Activated CD8-positive, alpha-beta memory T cell treated with anti-CD3 and anti-CD28 coated beads for 1 hour (primary cell): ENCODE data around the gene CMTM7.

ENCODE experiments used
- DNase-seq, 2 donors: peaks; one replicate each; pipeline ENCODE4 v3.0.0-alpha.2; 2020; ENCODE audit warnings: low read depth in 1 of 2; ENCODE audit errors: extremely low read depth in 1 of 2

The CMTM7 gene

DNA sequence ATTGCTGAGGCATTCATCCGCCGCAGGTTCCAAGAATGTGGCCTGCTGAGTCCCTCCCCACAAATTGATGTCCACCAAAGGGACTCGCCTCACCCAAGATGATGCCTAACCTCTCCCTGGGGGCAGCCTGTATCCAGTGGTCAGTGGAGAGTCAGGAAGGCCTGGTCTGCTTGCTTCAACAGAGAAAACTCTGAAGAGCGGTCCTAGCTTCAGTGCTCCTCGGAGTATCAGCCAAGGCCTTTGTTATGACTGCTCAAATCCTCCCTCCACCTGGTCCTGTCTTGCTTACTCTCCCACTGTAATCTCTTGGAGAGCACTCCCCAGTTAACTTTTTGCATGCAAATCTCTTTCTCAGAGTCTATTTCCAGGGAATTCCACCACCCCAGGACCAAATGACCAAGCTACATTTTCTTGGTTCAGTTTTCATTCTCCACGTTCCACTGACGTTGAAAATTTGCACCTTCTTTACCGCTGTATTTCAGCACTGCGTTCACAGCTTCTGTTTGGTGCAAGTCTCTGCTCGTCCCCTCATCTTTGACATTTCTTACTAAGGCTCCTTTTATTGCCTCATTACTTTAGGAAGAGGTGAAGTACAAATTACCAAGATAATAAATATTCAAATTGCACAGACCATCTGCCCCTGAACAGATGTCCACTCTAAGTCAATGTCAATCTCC is 22.3 kb downstream of the CMTM7 start:
- no peak for DNase-seq

- DNase-seq, result no peak
Measured at GRCh38 chr3:32414522-32415202, 23.0 kb downstream of the CMTM7 start.

DNA sequence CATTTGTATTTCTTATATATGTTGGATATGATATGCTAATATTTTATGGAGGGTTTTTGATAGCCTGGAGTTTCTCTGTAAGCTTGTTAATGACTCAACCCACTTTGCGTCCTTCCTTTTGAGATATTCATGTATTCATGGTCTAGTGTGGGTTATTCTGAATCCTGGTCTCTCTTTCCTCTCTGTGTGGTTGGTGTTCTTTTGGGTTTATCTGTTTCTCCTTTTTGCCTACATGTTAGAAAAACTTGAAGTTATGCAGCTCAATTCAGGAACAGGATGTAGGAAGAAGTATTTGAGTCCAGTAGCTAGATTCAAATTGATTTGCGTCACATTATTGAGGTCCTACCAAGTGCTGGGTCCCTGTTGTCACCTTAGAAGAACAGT is 28.1 kb downstream of the CMTM7 start:
- DNase-seq, result no peak

DNA sequence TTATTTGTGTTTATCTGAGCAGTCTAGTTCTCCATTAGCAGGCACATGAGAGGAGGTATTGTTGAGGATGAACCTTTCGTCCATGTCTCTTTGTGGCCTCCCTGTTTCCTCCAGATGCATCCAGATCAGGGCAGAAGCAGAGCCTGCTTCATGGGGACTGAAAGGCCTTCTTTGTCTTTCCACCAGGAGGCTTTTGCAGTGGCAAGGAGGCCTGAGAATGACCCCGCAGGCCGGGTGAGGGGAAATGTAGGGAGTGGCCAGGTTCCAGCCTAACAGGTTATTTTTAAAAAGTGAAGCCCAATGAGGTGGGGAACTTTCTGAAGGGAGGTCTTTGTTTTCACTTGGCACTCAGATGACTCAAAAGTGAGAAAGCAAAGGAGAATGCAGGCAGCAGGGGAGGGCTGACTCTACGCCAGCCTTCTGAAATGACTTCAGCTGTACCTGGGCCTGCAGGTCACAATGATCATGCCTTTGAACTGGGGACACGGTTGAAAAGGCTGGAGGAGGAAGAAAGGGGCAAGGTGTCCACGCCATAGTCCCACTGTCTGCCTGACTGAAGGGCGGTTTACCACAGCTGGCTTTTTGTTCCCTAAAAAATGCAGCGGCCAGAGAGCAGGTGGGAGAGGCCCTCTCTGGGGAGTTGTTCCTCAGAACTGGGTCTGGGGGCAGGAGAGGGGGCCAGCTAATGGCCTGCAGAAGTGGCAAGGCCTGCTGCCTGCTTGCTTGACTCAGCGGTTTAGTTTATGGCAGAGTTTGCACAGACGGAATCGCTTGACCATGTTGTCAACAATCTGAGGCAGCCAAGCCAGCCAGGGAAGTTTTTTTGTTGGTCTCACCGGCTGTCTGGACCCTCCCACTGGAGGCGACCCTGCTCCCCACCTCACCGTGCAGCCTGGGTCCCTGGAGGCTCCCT is 28.7 kb downstream of the CMTM7 start:
- no peak for DNase-seq

DNA sequence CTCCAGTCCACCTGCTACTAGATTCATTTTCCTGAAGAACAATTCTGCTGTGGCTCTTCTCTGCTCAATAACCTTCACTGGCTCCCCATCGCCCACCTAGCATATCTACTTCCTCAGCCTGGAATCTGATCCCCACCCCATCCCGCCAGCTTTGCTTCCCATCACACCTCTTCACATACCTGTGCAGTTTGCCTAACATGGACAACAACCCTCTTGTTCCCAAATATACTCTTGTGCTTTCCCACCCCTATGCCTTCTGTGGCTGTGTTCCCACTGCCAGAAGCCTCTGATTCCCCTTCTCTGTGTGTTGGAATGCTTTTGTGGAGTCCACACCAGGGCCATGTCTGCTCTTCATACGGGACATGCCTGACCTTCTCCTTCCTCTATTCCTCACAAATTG is 29.5 kb downstream of the CMTM7 start:
- DNase-seq, result no peak

- DNase-seq, result no peak
Measured at GRCh38 chr3:32421991-32422859, 30.6 kb downstream of the CMTM7 start.

- DNase-seq, result no peak
Measured at GRCh38 chr3:32422943-32423342, 31.3 kb downstream of the CMTM7 start.

GRCh38 chr3:32423534-32423933 is 31.9 kb downstream of the CMTM7 start:
- DNase-seq, result no peak

DNA sequence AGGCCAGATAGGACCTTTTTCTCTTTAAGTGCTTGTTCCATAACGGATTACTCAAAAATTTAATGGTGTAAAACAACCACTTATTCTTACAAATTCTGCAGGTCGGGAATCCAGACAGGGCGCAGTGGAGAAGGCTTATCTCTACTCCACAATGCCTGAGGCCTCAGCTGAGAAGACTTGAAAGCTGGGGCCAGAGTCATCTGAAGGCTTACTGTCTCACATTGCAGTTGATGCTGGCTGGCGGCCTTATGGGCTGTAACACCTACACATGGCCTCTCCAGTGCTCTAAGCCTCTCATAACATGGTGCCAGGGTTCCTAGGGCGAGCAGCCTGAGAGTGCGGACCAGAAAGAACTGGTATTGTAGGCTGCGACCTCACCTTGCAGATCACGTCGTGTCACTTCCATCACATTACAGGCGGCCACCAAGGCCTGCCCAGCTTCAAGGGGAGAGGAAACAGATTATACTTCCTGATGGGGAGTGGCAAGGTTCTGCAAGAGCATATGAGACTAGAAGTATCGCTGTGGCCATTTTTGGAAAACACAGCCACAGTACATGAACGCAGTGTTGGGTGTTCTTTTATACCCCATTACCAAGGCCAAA is 32.4 kb downstream of the CMTM7 start:
- no peak for DNase-seq

GRCh38 chr3:32424581-32425250 is 33.1 kb downstream of the CMTM7 start:
- DNase-seq, result no peak

- no peak for DNase-seq
Measured at GRCh38 chr3:32428092-32429068, 36.7 kb downstream of the CMTM7 start.

GRCh38 chr3:32430900-32431299 is 39.2 kb downstream of the CMTM7 start:
- no peak for DNase-seq

DNA sequence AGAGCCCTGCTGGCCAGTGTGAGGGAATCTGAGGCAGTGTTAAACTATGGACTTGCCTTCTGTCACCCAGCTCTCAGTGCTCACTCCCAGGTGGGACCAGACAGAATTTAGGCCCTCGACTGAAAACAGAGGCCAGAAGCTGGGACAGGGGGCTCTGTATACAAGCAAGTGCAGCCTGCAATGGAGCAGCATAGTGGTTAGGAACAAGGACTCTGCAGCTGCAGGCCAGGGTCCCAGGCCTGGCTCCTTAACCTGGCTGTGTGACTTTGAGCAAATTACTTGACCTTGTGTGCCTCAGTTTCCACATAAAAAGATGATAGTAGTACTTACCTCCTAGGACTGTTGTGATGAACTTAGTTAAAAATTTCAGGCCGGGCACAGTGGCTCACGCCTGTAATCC is 39.8 kb downstream of the CMTM7 start:
- no peak for DNase-seq

- DNase-seq, result no peak
Measured at GRCh38 chr3:32432045-32432710, 40.5 kb downstream of the CMTM7 start.

GRCh38 chr3:32432711-32433530 is 41.3 kb downstream of the CMTM7 start:
- DNase-seq, result no peak

DNA sequence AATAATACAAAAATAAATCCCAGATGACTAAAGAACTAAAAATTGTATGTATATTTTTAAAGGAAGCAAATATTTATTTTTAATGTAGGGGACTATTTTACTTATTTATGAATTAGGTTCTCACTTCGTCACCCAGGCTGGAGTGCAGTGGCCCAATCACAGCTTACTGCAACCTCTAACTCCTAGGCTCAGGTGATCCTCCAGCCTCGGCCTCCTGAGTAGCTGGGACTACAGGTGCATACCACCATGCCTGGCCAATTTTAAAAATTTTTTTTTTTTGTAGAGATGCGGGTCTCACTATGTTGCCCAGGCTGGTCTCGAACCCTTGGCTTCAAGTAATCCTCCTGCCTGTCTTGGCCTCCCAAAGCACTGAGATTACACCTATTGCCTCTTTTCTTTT is 42.6 kb downstream of the CMTM7 start:
- DNase-seq, result no peak
